ELR (cell line): Measurements from ENCODE around the gene RAPGEF1.

Source experiments
- DNase-seq: peaks from one replicate; pipeline ENCODE4 v3.0.0-alpha.2; 2015; ENCODE audit warnings: low read depth

RAPGEF1 gene

DNA sequence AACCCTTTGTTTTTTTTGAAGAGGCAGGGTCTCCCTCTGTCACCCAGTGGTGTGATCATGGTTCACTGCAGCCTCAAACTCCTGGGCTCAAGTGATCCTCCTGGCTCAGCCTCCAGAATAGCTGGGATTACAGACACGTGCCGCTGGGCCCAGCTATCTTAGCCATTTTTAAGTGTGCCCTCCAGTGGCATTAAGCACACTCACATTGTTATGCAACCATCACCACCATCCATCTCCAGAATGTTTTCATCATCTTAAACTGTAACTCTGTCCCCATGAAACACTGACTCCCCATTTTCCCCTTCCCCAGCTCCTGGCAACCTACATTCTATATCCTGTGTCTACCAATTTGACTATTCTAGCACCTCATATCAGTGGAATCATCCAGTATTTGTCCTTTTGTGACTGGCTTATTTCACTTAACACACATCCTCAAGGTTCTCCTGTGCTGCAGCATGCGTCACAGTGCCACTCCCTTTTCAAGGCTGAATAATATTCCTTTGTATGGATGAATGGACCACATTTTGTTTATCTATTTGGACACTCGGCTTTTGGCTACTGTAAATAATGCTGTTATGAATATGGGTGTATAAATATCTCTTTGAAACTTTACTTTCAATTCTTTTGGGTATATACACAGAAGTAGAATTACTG, 12.5 kb upstream of the RAPGEF1 start:
- DNase-seq, result no peak

DNA sequence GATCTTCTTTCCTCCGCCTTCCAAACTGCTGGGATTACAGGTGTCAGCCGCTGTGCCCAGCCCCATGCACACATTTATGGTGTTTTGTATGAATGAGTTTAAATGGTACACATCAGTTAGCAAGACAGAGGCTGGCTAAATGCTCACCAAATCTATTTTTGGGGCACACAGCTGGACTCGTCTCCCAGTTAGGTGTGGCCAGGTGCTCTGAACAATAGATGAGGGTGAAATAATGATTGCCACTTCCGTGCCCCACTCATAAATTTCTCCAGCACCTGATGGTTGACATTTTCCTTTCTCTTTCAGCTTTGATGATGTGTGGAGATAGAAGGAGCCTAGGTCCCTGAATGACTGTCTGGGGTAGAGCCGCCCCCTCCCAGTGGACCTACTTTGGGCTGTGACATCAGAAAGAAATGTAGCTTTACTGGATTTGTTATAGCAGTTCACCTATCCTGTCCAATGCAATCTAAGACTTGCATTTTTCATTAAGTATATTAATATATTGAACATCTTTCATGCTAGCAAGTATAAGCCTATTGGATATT, 8.6 kb upstream of the RAPGEF1 start:
- no peak for DNase-seq

DNA sequence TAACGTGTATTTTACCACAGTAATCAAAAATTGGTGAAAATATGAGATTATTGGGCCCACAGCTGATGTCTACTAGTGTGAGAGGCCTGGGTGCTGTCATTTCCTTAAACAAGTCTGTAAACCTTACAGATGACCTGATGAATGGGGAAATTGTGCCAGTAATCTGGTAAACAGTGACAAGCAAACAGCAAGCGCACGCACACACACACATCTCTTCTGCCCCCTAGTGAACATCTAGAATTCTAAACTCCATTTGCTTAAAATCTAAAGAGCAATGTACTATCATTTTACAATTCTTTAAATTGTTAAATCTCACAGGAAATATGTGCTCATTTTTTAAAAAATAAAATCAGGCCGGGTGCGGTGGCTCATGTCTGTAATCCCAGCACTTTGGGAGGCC, 7.5 kb upstream of the RAPGEF1 start:
- peak; percentile 68 for DNase-seq

DNA sequence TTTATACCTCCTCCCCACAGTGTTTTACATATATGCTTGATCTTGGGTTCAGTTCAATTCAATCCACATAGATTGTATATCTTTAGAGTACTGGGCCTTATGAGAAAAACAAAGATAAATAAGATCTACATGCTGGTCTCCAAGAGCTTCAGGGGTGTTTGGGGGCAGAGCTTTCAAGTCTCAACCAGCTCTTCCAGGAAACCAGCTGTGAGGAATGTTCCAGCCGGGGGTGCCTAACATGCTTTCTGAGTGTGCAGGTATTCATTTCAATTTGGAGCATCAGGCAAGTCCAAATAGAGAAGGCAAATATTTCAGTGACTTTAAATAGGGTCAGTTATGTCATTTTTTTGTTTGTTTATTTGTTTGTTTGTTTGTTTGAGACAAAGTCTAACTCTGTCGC, 5.7 kb upstream of the RAPGEF1 start:
- DNase-seq, result no peak

DNA sequence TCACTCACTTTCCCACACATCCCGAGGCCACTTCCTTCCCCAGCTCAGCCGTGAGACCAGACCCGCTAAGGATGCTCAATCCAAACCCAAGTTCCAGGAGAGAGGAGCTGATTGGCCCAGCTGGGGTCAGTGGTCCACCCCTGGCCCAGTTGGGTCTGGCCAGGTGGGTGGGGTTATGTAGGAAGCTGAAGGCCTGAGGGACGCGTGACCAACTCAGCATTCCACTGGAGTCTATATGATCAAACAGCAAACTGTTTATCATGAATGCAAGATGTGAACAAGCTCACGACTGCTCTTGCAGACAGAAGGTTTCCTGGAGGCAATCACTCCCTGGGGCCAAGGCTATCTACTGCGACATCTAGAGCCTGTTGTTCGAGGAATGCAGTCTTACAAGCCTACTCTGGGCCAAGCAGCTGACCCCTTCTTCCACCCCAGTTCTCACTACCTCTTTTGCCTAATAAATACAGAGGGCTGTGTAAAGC, 4.9 kb upstream of the RAPGEF1 start:
- no peak for DNase-seq

DNA sequence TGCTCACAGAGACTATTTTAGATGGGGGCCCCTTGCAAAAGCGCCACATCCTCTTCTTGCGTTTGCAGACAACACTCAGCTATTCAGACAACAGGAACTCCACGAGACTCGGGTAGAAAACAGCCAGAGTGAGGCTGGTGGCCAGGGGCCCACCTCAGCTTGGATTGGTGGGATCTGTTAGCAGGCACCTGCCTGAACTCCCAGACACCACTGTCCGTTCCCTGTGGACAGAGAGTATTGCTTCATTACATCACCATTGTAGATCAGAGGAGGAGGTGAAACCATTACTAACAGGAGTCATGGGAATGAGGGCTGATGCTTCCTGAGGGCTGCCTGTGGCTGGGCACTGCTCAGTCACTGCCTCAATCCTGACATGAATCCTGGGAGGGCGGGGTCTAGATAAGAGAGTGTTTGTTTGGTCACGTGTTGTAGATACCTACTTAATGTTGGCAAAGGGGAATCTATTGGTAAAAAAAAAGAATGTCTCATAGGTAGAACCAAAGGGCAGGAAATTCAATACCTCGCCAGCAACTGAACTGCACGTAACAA, 4.4 kb upstream of the RAPGEF1 start:
- DNase-seq, result no peak

DNA sequence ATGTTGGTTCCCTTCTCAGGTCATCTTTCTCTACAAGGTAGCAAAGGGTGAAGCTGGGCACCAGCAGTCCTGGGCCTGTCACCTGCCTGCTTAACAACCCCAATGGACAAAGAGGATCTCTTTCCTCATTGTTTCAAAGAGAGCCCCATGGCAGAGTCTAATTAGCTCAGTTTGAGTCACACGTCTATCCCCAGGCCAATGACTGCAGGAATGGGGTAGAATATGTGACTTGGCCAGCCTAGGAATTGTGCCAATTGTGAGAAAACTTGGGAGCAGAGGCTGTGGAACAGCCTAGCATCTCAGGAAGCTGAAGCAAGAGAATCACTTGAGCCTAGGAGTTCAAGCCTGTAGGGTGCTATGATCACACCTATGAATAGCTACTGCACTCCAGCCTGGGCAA, 3.6 kb upstream of the RAPGEF1 start:
- no peak for DNase-seq

DNA sequence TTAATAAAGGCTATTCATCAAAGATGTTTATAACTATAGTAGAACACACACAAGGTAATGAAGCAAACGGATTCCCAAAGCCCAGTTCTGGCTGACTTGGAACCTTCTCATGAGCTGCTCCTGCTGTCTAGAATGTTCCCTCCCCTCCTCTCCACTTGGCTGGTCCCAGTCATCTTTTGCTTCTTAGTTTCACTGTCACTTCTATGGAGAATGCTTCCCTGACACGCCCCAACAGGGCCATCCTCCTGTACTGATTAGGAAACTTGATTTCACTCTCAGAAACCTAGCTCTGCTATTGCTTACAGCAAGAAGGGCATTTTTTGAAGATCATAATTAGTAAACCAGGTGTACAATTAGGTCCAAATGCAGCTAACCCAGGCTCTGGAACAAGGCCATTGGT, 3.2 kb upstream of the RAPGEF1 start:
- no peak for DNase-seq

DNA sequence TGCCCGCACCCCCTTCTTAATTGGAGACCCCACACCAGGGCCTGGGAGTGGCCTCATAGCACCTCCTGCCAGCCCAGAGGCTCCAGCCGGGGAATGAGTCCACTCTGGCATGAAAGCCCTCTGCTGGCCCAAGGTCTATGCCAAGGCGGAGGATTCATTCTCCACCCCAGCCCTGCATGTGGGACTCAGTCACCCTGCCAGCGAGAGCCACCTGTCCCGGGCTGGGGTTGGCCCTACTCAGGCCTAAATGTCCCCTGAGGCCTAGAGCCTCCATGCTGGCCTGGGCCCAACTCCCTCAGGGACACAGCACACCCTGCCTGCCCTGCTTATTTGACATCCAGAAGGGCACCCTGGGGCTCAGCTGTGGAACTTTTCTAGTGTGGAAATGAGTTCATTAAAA, 1.0 kb upstream of the RAPGEF1 start:
- DNase-seq, result no peak

DNA sequence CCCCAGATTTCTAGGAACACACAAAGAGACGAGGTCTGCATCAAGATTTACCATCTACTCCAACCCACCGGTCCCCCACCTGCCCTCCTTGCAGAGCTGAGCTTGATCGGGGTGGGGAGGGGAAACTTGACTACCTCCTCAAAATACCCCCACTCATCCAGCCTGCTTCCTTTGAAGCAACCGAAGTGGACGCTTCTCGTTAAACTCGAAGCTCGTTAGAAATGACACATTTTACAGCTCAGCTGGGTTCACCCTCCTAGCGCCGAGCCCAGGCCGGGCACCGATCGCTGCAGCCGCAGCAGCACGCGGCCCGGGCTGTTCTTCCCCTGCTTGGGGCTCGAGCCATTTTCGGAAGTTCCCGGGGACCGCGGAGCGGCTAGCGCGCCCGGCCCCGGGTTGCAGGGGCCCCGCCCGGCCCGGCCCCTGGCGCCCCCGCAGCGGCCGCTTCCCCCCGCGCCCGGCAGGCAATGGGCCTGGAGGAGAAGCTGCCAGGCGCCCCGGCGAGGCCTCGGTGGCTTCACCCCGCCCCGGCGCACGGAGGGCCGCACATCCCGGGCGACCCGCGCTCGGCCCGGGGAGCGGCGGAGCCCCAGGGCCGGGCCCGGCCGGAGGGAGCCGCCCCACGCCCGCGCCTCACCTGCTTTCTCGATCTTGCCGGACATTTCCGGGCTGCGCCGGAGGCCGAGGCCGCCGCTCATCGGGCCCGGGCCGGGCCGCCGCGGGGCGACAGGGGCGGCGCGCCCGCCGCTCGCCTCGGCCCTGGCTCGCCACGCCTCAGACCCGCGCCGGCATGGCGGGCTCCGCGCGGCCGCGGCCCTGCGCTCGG, 530 bp downstream of the RAPGEF1 start:
- peak; percentile 56 for DNase-seq

DNA sequence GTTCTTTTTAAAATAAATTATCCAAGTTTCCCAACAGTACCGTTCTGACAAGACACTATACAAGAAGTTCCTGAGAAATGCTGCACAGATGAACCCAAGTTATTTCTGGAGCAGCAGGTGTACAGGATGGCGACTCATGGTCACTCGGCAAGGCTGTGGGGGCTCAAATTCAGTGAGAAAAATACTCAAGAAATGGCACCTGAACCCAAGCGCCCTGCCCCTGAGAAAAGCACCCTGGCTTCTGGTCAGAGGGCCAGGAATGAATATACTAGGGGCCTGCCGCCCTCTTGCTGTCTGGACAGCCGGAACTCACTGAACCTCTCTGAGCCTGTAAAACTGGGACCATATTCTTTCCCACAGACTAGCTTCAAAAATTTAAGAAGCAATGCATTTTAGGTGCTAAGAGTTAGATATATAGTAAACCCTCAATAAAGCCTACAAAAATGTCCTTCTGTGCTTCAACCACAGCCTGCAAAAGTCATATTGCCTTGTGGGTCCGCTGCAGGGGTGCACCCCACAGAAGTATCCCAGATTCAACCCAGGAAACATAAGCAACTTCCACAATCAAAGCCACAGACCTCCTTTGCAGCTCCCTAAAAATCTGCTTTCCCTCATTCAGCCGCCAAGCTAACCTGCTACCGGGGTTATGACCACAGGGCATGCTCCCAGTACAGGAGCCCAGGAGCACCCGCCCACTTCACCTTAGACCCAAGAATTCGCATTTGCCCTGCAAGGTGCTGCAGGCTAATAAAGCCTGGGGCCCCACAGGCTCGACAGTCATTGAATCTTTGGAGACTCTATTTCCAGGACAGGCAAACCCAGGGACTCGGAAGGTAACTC, 1.4 kb downstream of the RAPGEF1 start:
- no peak for DNase-seq

DNA sequence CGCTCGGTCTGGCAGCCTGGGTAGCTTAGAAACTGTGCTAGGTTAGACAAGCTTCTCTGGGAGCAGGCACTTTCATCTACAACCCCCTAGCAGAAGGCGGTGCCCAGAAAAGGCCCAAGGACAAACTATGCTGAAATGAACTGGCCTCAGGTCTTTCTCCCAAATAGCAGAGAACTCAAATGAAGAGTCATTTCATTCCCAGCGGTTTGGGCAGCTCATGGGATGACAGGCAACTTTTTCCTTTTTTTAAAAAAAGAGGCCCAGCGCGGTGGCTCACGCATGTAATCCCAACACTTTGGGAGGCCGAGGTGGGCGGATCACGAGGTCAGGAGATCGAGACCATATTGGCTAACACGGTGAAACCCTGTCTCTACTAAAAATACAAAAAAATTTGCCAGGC, 2.5 kb downstream of the RAPGEF1 start:
- no peak for DNase-seq

DNA sequence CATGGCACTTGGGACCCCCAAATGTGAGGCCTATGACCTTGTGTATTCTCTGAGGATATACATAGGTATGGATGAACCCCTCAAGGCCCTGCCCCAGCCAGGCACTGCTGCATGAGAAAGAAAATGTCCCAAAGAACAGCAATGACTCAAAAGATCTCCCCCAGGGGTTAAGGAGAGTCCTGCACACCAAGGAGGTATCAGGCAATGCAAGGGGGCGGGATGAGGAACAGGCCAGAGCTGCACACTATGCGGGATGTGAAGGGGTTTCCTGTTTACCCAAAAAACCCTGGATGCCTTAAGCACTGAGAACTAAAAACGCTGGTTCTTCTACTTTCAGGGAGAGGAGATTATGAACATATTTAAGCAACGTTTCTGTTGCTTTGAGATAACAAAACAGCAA, 3.4 kb downstream of the RAPGEF1 start:
- no peak for DNase-seq

DNA sequence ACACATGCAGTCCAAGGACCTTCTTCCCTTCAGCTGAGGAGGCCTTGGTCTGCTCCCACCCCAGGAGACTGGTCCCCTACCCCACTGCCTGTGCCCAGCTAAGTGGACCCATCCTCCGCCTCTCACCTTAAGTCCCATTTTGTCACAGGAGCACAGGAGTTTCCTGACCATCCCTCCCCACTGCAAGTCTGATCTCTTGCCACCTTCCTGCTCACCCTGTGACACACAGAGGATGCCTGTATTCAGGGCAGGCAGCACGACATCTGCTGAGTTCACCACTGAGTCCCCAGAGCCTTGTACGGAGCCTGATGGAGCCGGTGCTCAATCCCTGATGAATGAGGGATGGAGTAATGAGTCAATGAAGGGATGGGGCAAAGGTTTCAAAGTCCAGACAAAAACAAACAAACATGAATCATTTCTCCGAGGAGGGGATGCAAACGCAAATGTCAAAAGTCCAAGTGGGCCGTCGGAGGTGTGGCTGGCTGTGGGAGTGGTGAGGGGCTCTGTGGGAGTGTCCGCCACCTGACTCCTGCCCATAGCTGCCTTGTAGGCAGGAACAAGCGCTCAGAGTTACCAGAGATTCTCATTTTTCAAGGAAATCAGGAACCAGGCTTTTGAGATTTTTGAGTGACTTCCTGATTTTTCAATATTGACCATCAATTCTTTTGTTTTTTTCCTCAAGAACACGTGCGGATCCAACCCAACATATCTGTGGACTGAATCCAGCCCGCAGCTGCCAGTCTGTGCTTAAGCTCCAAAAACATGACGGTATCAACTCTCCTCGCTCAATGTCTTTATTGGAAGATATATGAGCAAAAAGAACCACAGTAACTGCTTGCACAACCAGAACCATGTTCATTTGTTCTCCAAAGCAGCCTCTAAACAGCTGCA, 4.4 kb downstream of the RAPGEF1 start:
- peak; percentile 20 for DNase-seq

DNA sequence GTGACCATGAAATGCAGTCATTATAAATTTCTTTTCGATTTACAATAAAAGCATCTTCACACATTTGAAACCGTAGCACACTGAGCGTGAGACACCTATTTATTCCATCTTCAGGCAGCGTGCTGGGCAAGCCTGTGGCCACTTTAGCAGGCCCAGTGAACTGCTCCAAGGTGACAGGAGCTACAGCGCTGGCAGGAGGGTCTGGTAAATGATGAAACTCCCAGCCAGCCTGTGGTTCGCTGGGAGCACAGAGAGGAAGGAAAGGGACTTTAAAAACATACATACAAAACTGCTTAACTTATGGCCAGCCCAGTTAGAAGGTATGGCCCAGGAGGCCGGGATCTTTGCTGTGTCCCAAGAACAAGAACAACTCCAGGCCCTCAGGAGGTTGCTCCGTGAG, 5.1 kb downstream of the RAPGEF1 start:
- DNase-seq, result no peak

DNA sequence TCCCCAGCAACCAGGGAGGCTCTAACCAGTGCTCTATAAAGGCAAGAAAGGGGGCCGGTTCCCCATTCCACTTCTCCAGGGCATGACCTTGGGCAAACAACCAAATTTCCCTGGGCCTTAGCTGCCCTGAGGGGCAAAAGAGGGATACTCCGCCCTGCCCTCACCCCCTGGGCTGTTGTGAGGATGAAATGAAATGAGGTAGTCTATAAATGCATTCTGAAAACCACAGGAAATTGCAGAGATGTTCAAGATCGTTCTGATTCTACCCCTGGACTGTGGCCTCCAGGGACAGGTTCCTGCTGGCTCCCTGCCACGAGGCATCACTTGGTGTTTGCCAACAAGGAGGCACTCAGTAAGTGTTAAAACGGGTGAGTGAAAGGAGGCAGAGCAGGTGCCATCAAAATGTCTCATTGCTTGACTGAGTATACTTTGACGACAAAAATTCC, 5.7 kb downstream of the RAPGEF1 start:
- DNase-seq, result peak; percentile 37

DNA sequence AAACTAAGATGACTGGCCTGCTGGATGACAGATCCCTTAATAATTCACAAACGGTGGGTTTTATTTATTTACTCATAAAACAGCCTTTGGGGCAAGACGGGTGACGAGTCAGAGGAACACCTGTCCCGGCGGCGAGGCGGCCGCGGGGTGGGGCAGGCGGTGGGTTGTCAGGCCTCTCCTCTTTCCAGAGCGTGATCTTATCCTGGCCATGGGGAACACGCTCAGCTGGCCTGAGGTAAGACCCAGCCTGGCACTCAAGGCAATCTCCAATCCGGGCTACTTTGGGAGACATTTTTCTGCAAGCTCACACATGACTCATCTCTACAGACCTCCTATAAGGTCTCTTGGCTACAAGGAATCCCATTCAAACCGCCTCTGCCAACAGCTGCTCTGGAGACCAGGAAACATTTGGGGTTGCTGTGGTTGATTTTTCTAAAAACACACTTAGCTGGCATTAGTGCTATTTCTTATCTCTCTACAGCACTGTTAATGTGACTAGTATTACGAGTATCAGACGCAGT, 6.3 kb downstream of the RAPGEF1 start:
- peak; percentile 93 for DNase-seq

DNA sequence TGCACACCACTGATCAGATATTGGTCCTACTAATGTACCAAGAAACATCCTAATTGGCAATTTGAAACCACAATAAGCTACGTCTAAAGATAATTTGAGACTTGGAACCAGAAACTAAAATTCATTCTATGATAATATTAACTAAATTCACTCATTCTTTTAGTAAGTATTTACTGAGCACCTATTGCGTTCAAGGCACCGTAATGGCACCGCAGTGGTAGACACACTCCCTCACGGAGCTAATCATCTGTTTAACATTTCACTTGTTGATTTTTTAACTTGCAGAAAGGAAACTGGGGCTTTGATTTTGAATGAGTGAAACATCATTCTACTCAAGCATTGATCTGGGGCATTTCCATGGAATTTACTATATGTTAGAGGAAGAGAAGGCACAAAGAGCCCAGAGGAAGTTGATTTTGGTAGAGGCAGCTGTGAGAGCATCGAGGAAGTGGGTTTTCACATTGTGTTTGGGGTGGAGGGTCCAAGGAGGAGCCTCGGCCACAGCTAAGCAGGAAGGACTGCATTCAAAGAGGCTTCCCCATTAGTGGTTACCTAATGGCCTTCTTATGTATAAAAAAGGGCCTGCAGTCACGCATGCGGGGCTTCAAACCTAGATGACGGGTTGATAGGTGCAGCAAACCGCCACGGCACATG, 7.1 kb downstream of the RAPGEF1 start:
- DNase-seq, result no peak

DNA sequence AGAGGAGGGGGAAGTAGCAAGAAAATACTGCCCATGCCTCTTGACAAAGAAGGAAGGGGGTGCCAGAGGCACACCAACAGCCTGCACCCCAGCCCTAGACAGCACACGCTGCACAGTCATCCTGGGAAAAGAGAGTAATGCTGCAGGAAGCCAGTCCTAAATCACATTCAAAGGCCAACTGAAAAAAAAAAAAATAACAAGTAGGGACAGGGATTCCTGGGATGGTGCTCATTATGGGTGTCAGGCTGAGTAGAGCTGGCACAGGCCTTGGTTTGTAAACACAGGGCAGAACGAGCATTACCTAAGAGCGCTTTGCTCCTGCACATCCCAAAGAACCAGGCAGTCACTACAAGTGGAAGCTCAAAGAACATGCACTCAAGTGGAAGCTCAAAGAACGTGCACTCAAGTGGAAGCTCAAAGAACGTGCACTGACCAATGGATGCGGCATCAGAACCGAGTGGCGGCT, 7.8 kb downstream of the RAPGEF1 start:
- DNase-seq, result peak; percentile 73

DNA sequence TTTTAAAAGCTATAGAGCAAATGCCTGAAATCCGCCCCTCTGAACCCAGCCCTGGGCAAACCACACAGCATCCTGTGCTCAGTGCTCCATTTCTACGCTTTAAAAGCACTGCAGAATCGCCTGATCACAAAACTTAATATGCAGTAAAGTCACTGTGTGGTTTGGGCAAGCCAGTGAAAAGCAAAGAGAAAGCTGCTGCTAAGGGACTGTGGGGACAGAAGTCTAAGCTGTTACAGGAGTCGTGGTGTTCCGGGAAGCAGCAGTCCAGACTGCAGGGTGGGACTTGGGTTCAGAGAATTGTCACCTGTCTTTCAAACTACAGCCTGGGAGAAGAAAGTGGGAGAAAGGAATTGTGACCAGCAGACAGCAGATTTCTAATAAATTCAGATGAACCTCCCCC, 8.2 kb downstream of the RAPGEF1 start:
- no peak for DNase-seq
